ENCODE measurements around the gene STAB1. TPM values are rescaled to one million over a fixed set of nuclear protein-coding genes. Genes with fewer than 3 reads are reported as not detected.
A peak's percentile ranks its signal among the peaks of the same experiment; 100 is the strongest.

The STAB1 gene
- total and polyA plus RNA-seq, 10 donors: 287 to 1,994 (median 586) TPM

DNA sequence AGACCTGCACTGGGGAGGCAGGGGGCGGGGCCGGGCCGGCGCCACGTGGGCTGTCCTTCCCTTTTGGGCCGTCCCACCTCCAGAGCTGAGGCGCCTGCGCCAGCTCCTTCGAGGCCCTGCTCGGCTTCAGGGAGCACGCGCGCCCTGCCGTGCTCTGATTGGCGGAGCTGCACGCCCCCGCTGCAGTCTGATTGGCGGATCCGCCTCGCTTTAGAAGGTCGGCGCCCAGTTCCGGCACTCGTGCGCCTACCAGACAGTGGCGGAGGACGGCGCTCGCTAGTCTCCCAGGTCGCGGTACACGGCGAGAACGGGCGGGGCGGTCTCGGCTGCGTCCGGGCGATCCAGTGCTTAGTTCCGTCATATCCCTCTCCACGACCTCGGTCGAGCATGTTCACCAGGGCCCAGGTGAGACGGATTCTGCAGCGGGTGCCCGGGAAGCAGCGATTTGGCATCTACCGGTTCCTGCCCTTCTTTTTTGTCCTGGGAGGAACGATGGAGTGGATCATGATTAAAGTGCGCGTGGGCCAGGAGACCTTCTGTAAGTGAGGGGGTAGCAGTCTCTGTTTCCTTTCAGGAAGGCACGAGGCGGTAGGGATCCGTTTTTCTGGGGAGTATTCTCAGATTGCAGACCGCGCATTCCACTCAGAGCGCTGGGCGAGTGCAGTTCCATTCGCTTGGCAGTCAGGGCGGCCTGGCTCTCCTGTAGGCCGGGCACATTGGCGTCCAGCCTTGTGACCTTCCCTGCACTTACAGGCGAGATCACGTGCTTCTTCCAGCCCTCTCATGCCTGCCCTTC lies 41.4 kb downstream of the STAB1 start, which contains the start of gene UQCC5:
UQCC5 (plus strand) TSS at position 237 of the 796 bp plus-strand sequence; CDS start at position 388, 151 bp downstream.
- peak; percentile 99 to 100 (median 99) for TF ChIP-seq POLR2AphosphoS5 (IDR thresholded peaks at IDR 0.05)
- TF ChIP-seq CTCF (IDR thresholded peaks at IDR 0.05 in 8 of 11, conservative IDR thresholded peaks at IDR 0.05 in 3 of 11): peak in 5 of 11 experiments; percentile 19 to 44 (median 27)
- TF ChIP-seq POLR2A (IDR thresholded peaks at IDR 0.05): peak; percentile 76 to 94 (median 79)
- intact Hi-C loops (cut with DNase I; ENCODE audit: low total_unique reads): no loop called here
- DNase-seq: peak; percentile 99
- peaks cover 0 to 23% (median 5%) of the 10 kb centered on the region in 6 donors for H3K36me3 ChIP-seq
- H3K4me3 ChIP-seq: peak within 1 kb of the TSS; percentile 64 to 94 (median 78)
- no peaks in the 10 kb centered on the region for H3K9me3 ChIP-seq
- peak within 1 kb of the TSS; percentile 73 to 95 (median 90) for H3K27ac ChIP-seq
- peaks cover 0 to 27% (median 5%) of the 10 kb centered on the region in 7 donors for H3K27me3 ChIP-seq (replicated peaks in 1 of 7)
- WGBS, 5 donors: 0% methylated on average over 28 to 65 of the region's 65 CpGs
- H3K4me1 ChIP-seq: peaks cover 30 to 78% (median 59%) of the 10 kb centered on the region in 6 donors

DNA sequence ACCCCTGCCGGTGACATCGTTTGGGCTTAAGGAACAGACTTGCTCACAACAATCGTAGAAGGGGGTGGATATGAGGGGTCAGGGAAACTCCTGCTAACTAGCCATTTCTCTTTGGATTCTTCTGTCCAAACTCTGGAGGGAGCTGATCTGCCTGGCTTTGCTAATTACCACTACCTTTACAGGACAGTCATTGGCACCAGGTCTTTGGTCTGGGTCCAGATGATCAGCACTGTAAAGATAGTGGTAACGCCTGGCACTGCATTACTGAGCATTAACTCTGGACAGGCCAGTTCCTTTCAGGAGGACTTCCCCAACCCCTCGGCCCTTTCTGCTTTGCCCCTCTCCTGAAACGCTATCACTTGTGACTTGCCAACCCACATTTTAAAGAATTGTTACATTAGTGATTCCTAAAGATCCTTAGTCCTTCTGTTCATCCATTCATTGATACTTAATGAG lies 42.1 kb downstream of the STAB1 start:
- peaks cover 0 to 29% (median 5%) of the 10 kb centered on the region in 6 donors for H3K36me3 ChIP-seq
- H3K27me3 ChIP-seq (replicated peaks in 1 of 7): peaks cover 0 to 23% (median 5%) of the 10 kb centered on the region in 7 donors
- peaks cover 30 to 72% (median 57%) of the 10 kb centered on the region in 6 donors for H3K4me1 ChIP-seq
- WGBS, 5 donors: 2 to 8% (median 6%) methylated on average over 5 to 6 of the region's 6 CpGs
- no peak for DNase-seq
- H3K27ac ChIP-seq: peak overlapping the region; percentile 73 to 95 (median 90)
- intact Hi-C loops (cut with DNase I; ENCODE audit: low total_unique reads): no loop called here
- H3K9me3 ChIP-seq: no peaks in the 10 kb centered on the region
- peak overlapping the region; percentile 64 to 94 (median 78) for H3K4me3 ChIP-seq
- TF ChIP-seq CTCF (IDR thresholded peaks at IDR 0.05 in 8 of 11, conservative IDR thresholded peaks at IDR 0.05 in 3 of 11) (no peak), POLR2A (IDR thresholded peaks at IDR 0.05) (no peak), POLR2AphosphoS5 (IDR thresholded peaks at IDR 0.05) (no peak)

GRCh38 chr3:52537726-52538421 lies 42.7 kb downstream of the STAB1 start:
- 72 to 84% (median 75%) methylated on average over 7 of the region's 7 CpGs for WGBS, 5 donors
- DNase-seq: no peak
- Histone ChIP-seq H3K4me3 (peak overlapping the region; percentile 64 to 94 (median 78)), H3K36me3 (peaks cover 0 to 33% (median 5%) of the 10 kb centered on the region in 6 donors), H3K9me3 (no peaks in the 10 kb centered on the region), H3K27me3 (replicated peaks in 1 of 7) (peaks cover 0 to 17% (median 5%) of the 10 kb centered on the region in 7 donors), H3K27ac (peak overlapping the region in 4 of 8 donors; percentile 89 to 95 (median 92)), H3K4me1 (peaks cover 23 to 65% (median 51%) of the 10 kb centered on the region in 6 donors)
- intact Hi-C loops (cut with DNase I; ENCODE audit: low total_unique reads): no loop called here
- TF ChIP-seq POLR2AphosphoS5 (IDR thresholded peaks at IDR 0.05) (no peak), CTCF (IDR thresholded peaks at IDR 0.05 in 8 of 11, conservative IDR thresholded peaks at IDR 0.05 in 3 of 11) (no peak), POLR2A (IDR thresholded peaks at IDR 0.05) (no peak)
